HG02852 (cell line): ENCODE measurements around the gene STOML3.

Source experiments
- ATAC-seq: cut with Tn5 transposase; IDR thresholded peaks from one replicate; pipeline ENCODE4 v1.9.1; 2021; ENCODE audit warnings: mild to moderate bottlenecking, moderate library complexity; ENCODE audit not compliant: unreplicated experiment

STOML3 gene

DNA sequence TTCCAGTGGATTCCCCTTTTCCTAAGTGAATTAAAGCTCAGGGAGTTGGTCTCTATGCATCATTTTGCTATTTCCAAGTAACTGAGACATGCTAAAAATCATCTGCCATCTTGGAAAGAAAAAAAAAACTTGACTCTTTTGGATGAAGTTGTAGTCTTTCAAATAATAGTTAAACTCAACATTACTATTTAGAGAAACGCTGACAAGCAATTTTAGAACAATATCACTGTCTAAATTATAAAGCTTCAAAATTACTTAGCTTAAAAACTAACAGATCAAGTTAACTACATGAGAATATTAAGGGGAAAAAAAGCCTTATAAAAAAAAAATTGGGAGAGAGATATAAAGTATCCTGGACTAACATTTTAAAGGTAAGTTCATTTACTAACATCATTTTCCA lies 68.5 kb downstream of the STOML3 start:
- no peak for ATAC-seq

GRCh38 chr13:38921081-38921480 lies 69.5 kb downstream of the STOML3 start:
- ATAC-seq, result no peak
